H1 (cell line): ENCODE data around the gene ZNF385B. TPM values are rescaled to one million over a fixed set of nuclear protein-coding genes. Genes with fewer than 3 reads are reported as not detected.

Source experiments
- CTCF ChIA-PET: fragments of 300-600 bp; sonication (Branson Sonifier 250); formaldehyde crosslinking; loops from one replicate; lab custom pipeline; 2021; ENCODE audit not compliant: partially characterized antibody; lab: Charles Lee
- POLR2A ChIA-PET: fragments of 300-600 bp; sonication (Branson Sonifier 250); formaldehyde crosslinking; loops from one replicate; lab custom pipeline; 2021; ENCODE audit warnings: inconsistent platforms; ENCODE audit not compliant: partially characterized antibody; lab: Charles Lee
- DNase-seq, 2 experiments: peaks; one replicate each; pipeline versions ENCODE4 v3.0.0 to v3.0.0-alpha.2; 2010 to 2022; ENCODE audit warnings: low spot score in 2 of 2, low read depth in 1 of 2, mixed read lengths in 1 of 2
- FAIRE-seq: peaks from 2 replicates; lab custom pipeline; 2011; peaks lifted over from hg19 to GRCh38; lab: Jason Lieb, UNC
- H2AFZ ChIP-seq: 2 replicates; pipeline ENCODE4 v1.8.1; 2012; ENCODE audit warnings: low read length, inconsistent platforms
- H2AK5ac ChIP-seq: 2 replicates; pipeline ENCODE4 v1.6.1; 2013; ENCODE audit warnings: low read depth, low read length
- H2BK120ac ChIP-seq: replicated peaks from 2 replicates; pipeline ENCODE3; 2013; ENCODE audit warnings: low read depth, low read length, inconsistent platforms
- H2BK12ac ChIP-seq: 2 replicates; pipeline ENCODE4 v1.6.1; 2013; ENCODE audit warnings: low read depth, low read length
- H2BK15ac ChIP-seq: 2 replicates; pipeline ENCODE4 v1.6.1; 2013; ENCODE audit warnings: low read length
- H2BK20ac ChIP-seq: 2 replicates; pipeline ENCODE4 v1.6.1; 2013; ENCODE audit warnings: low read length
- H2BK5ac ChIP-seq: 2 replicates; pipeline ENCODE4 v1.6.1; 2013; ENCODE audit warnings: low read depth, low read length
- H3K14ac ChIP-seq: 2 replicates; pipeline ENCODE4 v1.6.1; 2013; ENCODE audit warnings: inconsistent platforms; ENCODE audit not compliant: insufficient read length
- H3K18ac ChIP-seq: 2 replicates; pipeline ENCODE4 v1.6.1; 2013; ENCODE audit warnings: low read length; ENCODE audit errors: extremely low read depth
- H3K23ac ChIP-seq: 2 replicates; pipeline ENCODE4 v1.6.1; 2013; ENCODE audit warnings: inconsistent platforms; ENCODE audit not compliant: insufficient read length
- H3K23me2 ChIP-seq: 2 replicates; pipeline ENCODE4 v1.6.1; 2013; ENCODE audit warnings: low read depth, low read length
- H3K27ac ChIP-seq: 2 replicates; pipeline ENCODE4 v1.6.1; 2011; ENCODE audit warnings: low read depth, low read length, inconsistent platforms
- H3K27me3 ChIP-seq, 4 experiments: replicated peaks in 1 of 4; 1 replicate in 1 of 4; 2 replicates in 3 of 4; pipeline versions ENCODE4 v1.6.1 to v1.8.1; 2011 to 2013; ENCODE audit warnings: low read length in 3 of 4, mild to moderate bottlenecking in 3 of 4, inconsistent platforms in 2 of 4, mixed read lengths in 2 of 4, moderate library complexity in 1 of 4; ENCODE audit not compliant: control insufficient read depth in 3 of 4, insufficient read depth in 3 of 4; ENCODE audit errors: extremely low read depth in 1 of 4
- H3K36me3 ChIP-seq, 4 experiments: 2 replicates each; pipeline versions ENCODE4 v1.6.1 to v1.8.1; 2011 to 2013; ENCODE audit warnings: mild to moderate bottlenecking in 4 of 4, low read length in 3 of 4, moderate library complexity in 2 of 4, control low read depth in 1 of 4, inconsistent platforms in 1 of 4; ENCODE audit not compliant: insufficient read depth in 4 of 4, control insufficient read depth in 2 of 4
- H3K4ac ChIP-seq: replicated peaks from 2 replicates; pipeline ENCODE3; 2013; ENCODE audit warnings: low read length, low read depth, mixed read lengths, inconsistent platforms; ENCODE audit not compliant: insufficient read length
- H3K4me1 ChIP-seq, 4 experiments: replicated peaks in 1 of 4; 1 replicate in 1 of 4; 2 replicates in 3 of 4; pipeline versions ENCODE4 v1.6.1 to v1.8.1; 2011 to 2013; ENCODE audit warnings: low read length in 3 of 4, inconsistent platforms in 2 of 4, mixed read lengths in 1 of 4; ENCODE audit not compliant: insufficient read depth in 4 of 4, control insufficient read depth in 3 of 4
- H3K4me2 ChIP-seq, 2 experiments: 2 replicates each; pipeline versions ENCODE4 v1.6.1 to v1.8.1; 2011 to 2013; ENCODE audit warnings: low read depth in 2 of 2, low read length in 2 of 2, control low read depth in 1 of 2, inconsistent platforms in 1 of 2, mild to moderate bottlenecking in 1 of 2; ENCODE audit not compliant: insufficient read depth in 1 of 2
- H3K4me3 ChIP-seq, 4 experiments: fragments of 200-600, 300-600 bp in 1 of 4; sonication (generic), shearing (Covaris generic), sonication (Bioruptor Twin) in 1 of 4; 2 replicates each; pipeline versions ENCODE4 v1.5.1 to v1.8.1; 2011 to 2016; ENCODE audit warnings: low read length in 4 of 4, low read depth in 3 of 4, control low read depth in 2 of 4, inconsistent platforms in 2 of 4, mild to moderate bottlenecking in 2 of 4, mixed read lengths in 1 of 4, moderate library complexity in 1 of 4; ENCODE audit not compliant: insufficient read depth in 2 of 4; ENCODE audit errors: extremely low read depth in 1 of 4
- H3K56ac ChIP-seq: replicated peaks from 2 replicates; pipeline ENCODE3; 2013; ENCODE audit warnings: low read depth, mild to moderate bottlenecking, mixed read lengths, low read length, inconsistent platforms; ENCODE audit not compliant: insufficient read length
- H3K79me1 ChIP-seq: 2 replicates; pipeline ENCODE4 v1.6.1; 2013; ENCODE audit warnings: low read depth, low read length, control low read depth
- H3K79me2 ChIP-seq, 2 experiments: 2 replicates each; pipeline versions ENCODE4 v1.6.1 to v1.8.1; 2012 to 2013; ENCODE audit warnings: low read length in 2 of 2, mild to moderate bottlenecking in 2 of 2, inconsistent platforms in 1 of 2; ENCODE audit not compliant: insufficient read depth in 2 of 2, control insufficient read depth in 1 of 2
- H3K9ac ChIP-seq, 4 experiments: replicated peaks in 1 of 4; 1 replicate in 1 of 4; 2 replicates in 3 of 4; pipeline versions ENCODE4 v1.6.1 to v1.8.1; 2011 to 2013; ENCODE audit warnings: low read depth in 3 of 4, low read length in 3 of 4, control low read depth in 2 of 4, mild to moderate bottlenecking in 2 of 4, moderate library complexity in 2 of 4, inconsistent platforms in 1 of 4; ENCODE audit errors: extremely low read depth in 1 of 4
- H3K9me3 ChIP-seq, 2 experiments: 2 replicates each; pipeline versions ENCODE4 v1.6.1 to v1.8.1; 2012 to 2013; ENCODE audit warnings: mild to moderate bottlenecking in 2 of 2, moderate library complexity in 2 of 2, control low read depth in 1 of 2, inconsistent platforms in 1 of 2, low read depth in 1 of 2, low read length in 1 of 2, mixed read lengths in 1 of 2; ENCODE audit not compliant: insufficient read depth in 2 of 2
- H4K20me1 ChIP-seq, 2 experiments: replicated peaks in 1 of 2; 2 replicates each; pipeline versions ENCODE3 to v1.8.1; 2011 to 2013; ENCODE audit warnings: inconsistent platforms in 2 of 2, low read length in 2 of 2, mild to moderate bottlenecking in 1 of 2; ENCODE audit not compliant: insufficient read depth in 2 of 2, control insufficient read depth in 1 of 2
- H4K5ac ChIP-seq: 2 replicates; pipeline ENCODE4 v1.6.1; 2013; ENCODE audit warnings: low read length, low read depth, mixed read lengths, inconsistent platforms; ENCODE audit not compliant: insufficient read length
- H4K8ac ChIP-seq: 2 replicates; pipeline ENCODE4 v1.8.0; 2013; ENCODE audit warnings: mild to moderate bottlenecking, moderate library complexity, low read length, inconsistent platforms; ENCODE audit not compliant: insufficient read depth; ENCODE audit errors: extremely low read depth
- H4K91ac ChIP-seq: replicated peaks from 2 replicates; pipeline ENCODE3; 2013; ENCODE audit warnings: low read length, mixed read lengths, inconsistent platforms; ENCODE audit not compliant: insufficient read length
- ASH2L ChIP-seq: fragments of 200-600, 300-600 bp; sonication (generic); IDR thresholded peaks from one replicate; pipeline ENCODE4 v1.7.1; 2017; ENCODE audit warnings: low read length
- GABPA ChIP-seq: IDR thresholded peaks from 2 replicates; pipeline ENCODE4 v1.6.1; 2011; ENCODE audit warnings: mild to moderate bottlenecking, low read length, moderate library complexity, borderline replicate concordance; ENCODE audit not compliant: insufficient read depth
- GTF2F1 ChIP-seq: IDR thresholded peaks from 2 replicates; pipeline ENCODE4 v1.6.1; 2012; ENCODE audit warnings: low read depth, low read length, improper control_type of control experiment, borderline replicate concordance
- KDM4A ChIP-seq: IDR thresholded peaks from one replicate; pipeline ENCODE4 v1.7.1; 2012; ENCODE audit warnings: low read depth, mild to moderate bottlenecking, moderate library complexity, low read length, inconsistent platforms; ENCODE audit not compliant: severe bottlenecking
- MAFK ChIP-seq: IDR thresholded peaks from 2 replicates; pipeline ENCODE4 v1.6.1; 2012; ENCODE audit warnings: low read depth, mild to moderate bottlenecking, improper control_type of control experiment, low read length
- PHF8 ChIP-seq: fragments of 200-600 bp; sonication (generic); conservative IDR thresholded peaks from 2 replicates; pipeline ENCODE4 v1.7.1; 2012; ENCODE audit warnings: low read depth, mild to moderate bottlenecking, inconsistent platforms, low read length, moderate library complexity
- RXRA ChIP-seq: IDR thresholded peaks from 2 replicates; pipeline ENCODE4 v1.6.1; 2011; ENCODE audit warnings: low read depth, mild to moderate bottlenecking, low read length, moderate library complexity; ENCODE audit not compliant: insufficient read depth
- SRF ChIP-seq: IDR thresholded peaks from 2 replicates; pipeline ENCODE4 v1.6.1; 2011; ENCODE audit warnings: mild to moderate bottlenecking, low read depth, low read length, moderate library complexity
- SUZ12 ChIP-seq: fragments of 200-600 bp; sonication (generic); IDR thresholded peaks from 2 replicates; pipeline ENCODE4 v1.6.1; 2012; ENCODE audit warnings: mild to moderate bottlenecking, inconsistent platforms, low read length, moderate library complexity, mixed read lengths
- WGBS, 2 experiments: shearing (Covaris generic) in 1 of 2; methylation state at CpG; one replicate each; pipeline versions ENCODE4 v1.1.6 to v1.1.7; 2013 to 2015; ENCODE audit warnings: low lambda C conversion rate in 2 of 2, mixed read lengths in 2 of 2, inconsistent platforms in 1 of 2, low coverage in 1 of 2, missing lambda C conversion rate in 1 of 2; ENCODE audit not compliant: insufficient replicate concordance in 2 of 2, insufficient coverage in 1 of 2, insufficient read length in 1 of 2; ENCODE audit errors: extremely low coverage in 1 of 2, missing lambda C conversion rate in 1 of 2; 5-methylcytosine and 5-hydroxymethylcytosine counted together
- polyA plus RNA-seq, 7 experiments: library from polyadenylated mRNA; depleted of rRNA in 3 of 7; stranded (reverse) in 5 of 7; unstranded in 2 of 7; fragments of >200 nt in 5 of 7; fragments of 200-250 nt in 2 of 7; gene quantifications; 1 replicate in 5 of 7; 2 replicates in 1 of 7; 4 replicates in 1 of 7; pipeline versions ENCODE4 v1.2.1 to v1.2.3, GENCODE V29; 2011 to 2013; ENCODE audit warnings: missing spikeins in 2 of 7, mixed read lengths in 2 of 7
- total RNA-seq: library from RNA; stranded (reverse); fragmentation: NEBNext Ultra II Directional; extraction: Animal tissue kit (Norgen Biotek cat#: 25700); gene quantifications from 2 replicates; pipeline ENCODE4 v1.2.1, GENCODE V29; 2021
- TF ChIP-seq, protein P1 (sequence below): IDR thresholded peaks from 2 replicates; pipeline ENCODE4 v1.6.1; 2011; ENCODE audit warnings: low read depth, mild to moderate bottlenecking, low read length; ENCODE audit not compliant: insufficient read depth

Gene ZNF385B
- total and polyA plus RNA-seq, 2 of the 8 experiments (the other 6 are each of a cell fraction or from before 2014, with no cell fraction given) = 1.1 to 3.7 TPM

DNA sequence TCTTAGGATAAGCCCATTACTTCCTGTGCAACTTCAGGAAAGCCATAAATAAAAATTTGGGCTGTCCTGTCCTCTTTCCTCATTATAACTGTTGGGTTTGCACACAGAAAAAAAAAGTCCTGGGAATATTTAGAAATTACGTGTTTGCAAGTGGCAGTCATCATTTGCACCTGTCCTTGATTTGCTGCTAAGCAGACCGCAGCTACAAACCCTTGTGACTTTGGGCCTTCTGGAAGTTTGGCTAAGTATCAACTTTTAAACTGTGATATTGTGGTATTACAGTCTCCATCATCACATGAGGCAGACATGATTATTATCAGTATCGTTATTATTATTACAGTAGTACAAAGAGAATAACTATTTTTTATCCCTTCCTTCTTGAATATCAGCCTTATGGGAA is 336.1 kb downstream of the ZNF385B start:
- Histone ChIP-seq H3K23me2 (no peaks in the 10 kb centered on the region), H3K9ac (no peak overlapping the region), H3K27ac (no peak overlapping the region), H3K27me3 (no peaks in the 10 kb centered on the region), H4K20me1 (no peaks in the 10 kb centered on the region), H4K91ac (no peak overlapping the region), H2AFZ (no peak overlapping the region), H2BK12ac (no peak overlapping the region), H3K79me1 (no peaks in the 10 kb centered on the region), H2BK5ac (no peak overlapping the region), H2BK120ac (no peak overlapping the region), H3K4me1 (no peaks in the 10 kb centered on the region), H2AK5ac (no peak overlapping the region), H4K5ac (no peak overlapping the region), H3K36me3 (no peaks in the 10 kb centered on the region), H3K23ac (no peak overlapping the region), H2BK20ac (no peak overlapping the region), H2BK15ac (no peak overlapping the region), H3K79me2 (no peaks in the 10 kb centered on the region), H4K8ac (no peak overlapping the region), H3K18ac (no peak overlapping the region), H3K4me2 (no peak overlapping the region), H3K14ac (no peak overlapping the region), H3K4ac (no peak overlapping the region), H3K9me3 (no peaks in the 10 kb centered on the region), H3K56ac (no peak overlapping the region), H3K4me3 (no peak overlapping the region)
- DNase-seq (no peak), FAIRE-seq (no peak)
- POLR2A ChIA-PET = no interaction called here
- WGBS, 2 experiments = 92% methylated on average over 3 of the region's 3 CpGs; no CpG with 5 or more reads in 1 of the 2 experiments
- no peak for TF ChIP-seq MAFK
- TF ChIP-seq SUZ12 = no peak
- TF ChIP-seq GTF2F1 = no peak
- no peak for TF ChIP-seq PHF8
- TF ChIP-seq, protein P1, sequence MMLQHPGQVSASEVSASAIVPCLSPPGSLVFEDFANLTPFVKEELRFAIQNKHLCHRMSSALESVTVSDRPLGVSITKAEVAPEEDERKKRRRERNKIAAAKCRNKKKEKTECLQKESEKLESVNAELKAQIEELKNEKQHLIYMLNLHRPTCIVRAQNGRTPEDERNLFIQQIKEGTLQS = no peak
- no peak for TF ChIP-seq GABPA
- no peak for TF ChIP-seq SRF
- TF ChIP-seq KDM4A = no peak
- TF ChIP-seq RXRA = no peak
- TF ChIP-seq ASH2L = no peak
- CTCF ChIA-PET = interaction anchor here (0.8 to 1.2 kb wide), 3 partner anchors 8 to 305 kb away, joined by 3 read pairs; no protein-coding TSS in a partner anchor
